Myocyte (in vitro differentiated cells): Measurements from ENCODE around the gene NEURL1. TPM values are rescaled to one million over a fixed set of nuclear protein-coding genes. Genes with fewer than 3 reads are reported as not detected.

Experiments used
- DNase-seq: peaks from one replicate; pipeline ENCODE4 v3.0.0-alpha.2; 2012; ENCODE audit warnings: low read depth
- polyA plus RNA-seq: library from polyadenylated mRNA; unstranded; fragments of >200 nt; gene quantifications from one replicate; pipeline ENCODE4 v1.2.1, GENCODE V29; 2012; ENCODE audit warnings: missing spikeins
- total RNA-seq: library from RNA; depleted of rRNA; stranded (reverse); fragments of >200 nt; gene quantifications from 2 replicates; pipeline ENCODE4 v1.2.3, GENCODE V29; 2014

Gene NEURL1, protein sequence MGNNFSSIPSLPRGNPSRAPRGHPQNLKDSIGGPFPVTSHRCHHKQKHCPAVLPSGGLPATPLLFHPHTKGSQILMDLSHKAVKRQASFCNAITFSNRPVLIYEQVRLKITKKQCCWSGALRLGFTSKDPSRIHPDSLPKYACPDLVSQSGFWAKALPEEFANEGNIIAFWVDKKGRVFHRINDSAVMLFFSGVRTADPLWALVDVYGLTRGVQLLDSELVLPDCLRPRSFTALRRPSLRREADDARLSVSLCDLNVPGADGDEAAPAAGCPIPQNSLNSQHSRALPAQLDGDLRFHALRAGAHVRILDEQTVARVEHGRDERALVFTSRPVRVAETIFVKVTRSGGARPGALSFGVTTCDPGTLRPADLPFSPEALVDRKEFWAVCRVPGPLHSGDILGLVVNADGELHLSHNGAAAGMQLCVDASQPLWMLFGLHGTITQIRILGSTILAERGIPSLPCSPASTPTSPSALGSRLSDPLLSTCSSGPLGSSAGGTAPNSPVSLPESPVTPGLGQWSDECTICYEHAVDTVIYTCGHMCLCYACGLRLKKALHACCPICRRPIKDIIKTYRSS
- 10.6 and 12.1 TPM in 2 replicates for total RNA-seq
- 5.4 TPM for polyA plus RNA-seq

DNA sequence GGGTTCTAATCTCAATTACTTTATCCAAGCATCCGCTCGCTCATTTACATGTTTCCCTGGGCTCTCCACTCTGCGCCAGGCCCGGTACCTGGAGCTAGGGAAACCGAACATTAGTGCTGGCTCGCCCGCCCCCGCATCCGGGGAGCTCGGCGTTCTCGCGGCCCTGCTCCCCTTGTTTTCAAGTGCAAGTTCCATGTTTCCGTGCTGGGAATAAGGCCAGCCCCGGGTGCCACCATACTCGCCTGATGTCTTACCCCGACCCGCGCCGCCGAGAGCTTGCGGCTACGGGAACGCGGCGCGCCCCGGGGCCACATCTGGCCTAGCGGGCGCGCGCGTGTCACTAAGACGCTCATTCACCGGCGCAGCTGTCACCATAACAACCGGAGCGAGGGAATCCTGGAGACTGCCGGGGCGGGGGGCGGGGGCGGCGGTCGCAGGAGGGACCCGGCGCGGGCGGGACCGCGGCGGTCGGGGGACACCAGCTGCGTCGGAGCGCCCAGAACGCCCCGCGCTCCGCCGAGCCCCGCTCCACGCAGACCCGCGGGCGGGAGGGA lies at the start of gene NEURL1:
NEURL1 (plus strand) TSS at position 344 of the 554 bp plus-strand sequence. CDS start 683 bp downstream, outside the sequence.
- DNase-seq, result peak; percentile 52

DNA sequence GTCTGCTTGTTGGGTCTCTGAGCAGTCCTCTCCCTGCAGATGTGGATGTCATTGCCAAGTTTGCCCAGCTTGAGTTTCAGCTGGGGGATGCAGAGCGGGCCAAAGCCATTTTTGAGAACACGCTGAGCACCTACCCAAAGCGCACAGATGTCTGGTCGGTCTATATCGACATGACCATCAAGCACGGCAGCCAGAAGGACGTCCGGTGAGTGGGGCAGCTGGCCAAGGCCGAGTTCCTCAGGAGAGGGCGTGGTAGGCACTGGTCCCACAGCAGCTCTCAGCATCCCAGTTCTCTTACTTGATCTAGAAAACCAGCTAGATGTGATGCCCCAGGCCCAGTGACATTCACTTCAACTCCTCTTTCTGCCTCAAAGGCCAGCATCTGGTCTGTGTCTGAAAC lies 49.0 kb upstream of the NEURL1 start:
- no peak for DNase-seq

DNA sequence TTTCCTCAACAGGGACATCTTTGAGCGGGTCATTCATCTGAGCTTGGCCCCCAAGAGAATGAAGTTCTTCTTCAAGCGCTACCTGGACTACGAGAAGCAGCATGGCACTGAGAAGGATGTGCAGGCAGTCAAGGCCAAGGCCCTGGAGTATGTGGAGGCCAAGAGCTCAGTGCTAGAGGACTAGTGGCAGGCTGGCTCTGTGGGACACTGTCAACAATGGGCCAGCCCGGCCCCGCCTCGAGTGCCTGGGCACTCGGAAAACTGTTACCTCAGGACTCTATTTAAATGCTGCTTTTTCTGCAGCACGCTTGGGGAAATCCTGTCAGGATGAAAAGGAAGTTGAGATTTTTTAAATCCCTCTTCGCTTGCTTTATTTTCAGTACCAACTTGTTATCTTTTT lies 48.1 kb upstream of the NEURL1 start:
- no peak for DNase-seq

DNA sequence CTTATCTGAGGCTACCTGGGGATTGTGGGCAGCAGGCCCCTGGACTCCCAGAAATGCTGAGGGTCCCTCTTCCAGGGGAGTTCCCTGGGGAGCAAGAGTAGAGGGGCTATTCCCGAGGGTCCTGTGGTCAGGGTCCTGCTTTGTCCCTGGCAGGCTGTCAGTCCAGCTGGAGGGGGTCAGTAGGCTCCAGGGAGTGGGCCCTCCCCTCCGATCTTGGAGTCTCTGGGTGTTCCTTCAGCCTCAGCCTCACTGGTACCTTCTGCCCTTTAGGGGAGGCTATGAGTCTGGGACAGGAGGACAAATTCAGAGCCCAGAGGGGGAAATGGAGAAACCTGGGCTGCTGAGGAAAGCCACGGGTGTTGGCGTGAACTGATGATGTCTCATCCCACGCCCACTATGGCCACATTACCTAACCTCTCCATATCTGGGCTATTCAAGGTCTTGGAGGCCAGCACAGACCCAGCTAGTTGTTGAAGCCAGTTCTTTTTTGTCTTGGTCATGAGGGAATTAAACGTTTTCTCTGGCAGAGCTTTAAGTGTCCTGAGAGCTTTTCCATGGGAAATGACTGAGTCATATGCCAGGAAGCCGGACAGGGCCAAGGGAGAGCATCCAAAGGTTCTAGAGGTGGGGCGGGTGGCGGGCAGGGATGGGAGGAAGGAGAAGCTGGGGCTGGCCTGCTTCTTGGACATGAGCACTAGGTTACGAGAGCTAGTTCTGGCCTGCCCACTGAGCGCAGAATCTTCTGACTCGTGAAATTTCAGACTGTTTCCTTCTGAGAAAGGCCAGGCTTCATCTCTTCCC lies 47.5 kb upstream of the NEURL1 start:
- DNase-seq, result peak; percentile 60

DNA sequence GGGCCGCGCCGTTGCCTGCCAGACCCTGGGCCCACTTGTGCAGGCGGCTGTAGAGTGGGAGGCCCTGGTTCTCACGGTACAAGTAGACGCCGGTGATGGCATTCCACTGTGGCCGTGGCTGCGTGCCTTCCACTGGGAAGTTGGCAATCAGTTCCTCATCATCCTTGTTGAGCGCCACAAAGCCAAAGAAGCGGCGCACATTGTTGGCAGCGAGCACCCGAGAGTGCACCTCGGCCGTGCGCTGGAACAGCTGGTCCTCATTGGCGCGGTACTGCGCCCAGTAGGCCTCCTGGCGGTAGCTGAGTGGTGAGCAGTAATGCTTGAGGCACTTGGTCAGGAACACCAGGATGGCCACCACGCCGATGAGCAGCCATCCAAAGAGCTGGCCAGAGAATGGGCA lies 46.3 kb upstream of the NEURL1 start:
- no peak for DNase-seq

DNA sequence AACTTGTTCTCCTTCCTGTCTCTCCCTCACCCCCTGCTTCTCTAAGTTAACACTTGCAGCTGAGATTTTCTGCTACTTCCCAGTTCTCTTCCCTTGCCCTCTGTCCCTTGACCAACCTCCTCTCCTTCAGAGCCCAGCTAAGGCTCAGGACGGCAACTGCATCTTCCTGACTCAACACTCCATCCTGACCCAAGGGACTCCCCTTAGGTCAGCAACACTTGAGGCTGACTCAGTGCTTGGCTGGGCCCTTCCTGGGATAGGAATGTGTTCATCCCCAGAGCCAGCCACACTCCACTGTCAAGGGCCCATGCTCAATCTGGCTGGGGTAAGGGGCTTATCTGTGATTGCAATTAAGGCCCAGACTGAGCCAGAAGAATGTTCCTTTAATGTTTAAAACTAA lies 44.8 kb upstream of the NEURL1 start:
- DNase-seq, result peak; percentile 90

DNA sequence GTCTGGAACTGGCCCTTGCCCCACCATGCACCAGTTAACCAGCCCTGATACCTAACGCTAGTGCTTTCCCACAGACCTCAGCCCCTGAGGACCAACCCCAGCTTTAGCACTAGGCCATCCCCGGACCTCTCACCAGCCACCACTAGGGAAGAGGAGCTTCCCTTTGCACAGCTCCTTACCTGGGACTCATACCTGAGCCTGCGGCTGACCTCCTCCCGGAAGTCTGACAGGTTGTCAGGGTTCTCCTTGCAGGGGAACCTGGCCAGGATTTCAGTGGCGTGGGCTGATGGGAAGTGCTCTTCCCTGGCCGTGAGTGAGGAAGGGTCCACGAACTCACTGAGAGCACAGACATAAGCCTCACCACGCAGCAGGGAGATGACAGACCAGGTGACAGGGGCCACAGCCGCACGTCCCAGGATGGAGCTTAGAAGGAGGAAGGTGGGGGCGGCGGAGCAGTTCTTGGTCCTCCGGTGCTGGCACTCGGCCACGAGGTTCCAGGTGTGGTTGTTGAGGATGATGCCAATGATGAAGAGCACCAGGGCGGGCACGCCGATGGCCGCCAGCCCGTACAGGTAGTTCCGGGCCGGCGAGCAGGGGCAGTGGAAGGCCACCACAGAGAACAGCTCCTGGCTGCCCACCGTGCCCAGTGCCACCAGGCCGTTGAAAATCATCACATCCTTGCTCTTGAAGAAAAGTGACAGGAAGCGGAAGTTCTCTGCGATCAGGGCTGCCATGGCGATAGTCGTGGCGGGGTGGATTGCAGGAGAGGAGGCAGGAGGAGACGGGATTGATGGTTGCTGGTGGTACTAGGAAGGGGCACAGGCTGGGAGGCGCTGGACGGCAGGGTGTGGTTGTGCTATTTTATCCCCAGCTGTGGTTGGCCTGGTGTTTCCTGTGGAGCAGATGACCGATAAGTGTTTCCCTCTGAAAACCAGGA lies 44.0 kb upstream of the NEURL1 start:
- DNase-seq, result no peak

DNA sequence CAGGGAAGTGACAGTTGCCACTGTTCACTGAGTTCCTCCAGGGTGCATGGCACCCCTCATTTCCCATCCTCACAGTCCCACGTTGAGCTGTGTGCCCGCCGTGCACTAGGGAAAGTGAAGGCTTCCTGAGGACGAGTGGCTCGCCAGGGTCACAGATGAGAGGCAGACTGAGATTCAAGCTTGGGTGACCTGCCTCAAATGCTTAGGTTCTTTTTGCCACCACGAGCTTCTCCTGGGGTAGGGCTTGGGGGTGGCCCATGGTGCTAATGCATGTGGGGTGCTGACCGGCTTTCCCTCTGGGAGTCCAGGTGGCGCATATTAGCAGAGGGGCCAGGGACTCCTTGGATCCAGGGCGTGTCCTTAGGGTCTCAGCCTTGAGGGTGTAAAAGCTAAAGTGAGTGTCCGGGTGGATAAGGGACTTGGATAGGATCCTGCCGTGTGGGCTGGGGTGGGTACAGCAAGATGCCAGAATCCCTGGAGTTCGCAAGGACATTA lies 43.3 kb upstream of the NEURL1 start:
- DNase-seq, result no peak

DNA sequence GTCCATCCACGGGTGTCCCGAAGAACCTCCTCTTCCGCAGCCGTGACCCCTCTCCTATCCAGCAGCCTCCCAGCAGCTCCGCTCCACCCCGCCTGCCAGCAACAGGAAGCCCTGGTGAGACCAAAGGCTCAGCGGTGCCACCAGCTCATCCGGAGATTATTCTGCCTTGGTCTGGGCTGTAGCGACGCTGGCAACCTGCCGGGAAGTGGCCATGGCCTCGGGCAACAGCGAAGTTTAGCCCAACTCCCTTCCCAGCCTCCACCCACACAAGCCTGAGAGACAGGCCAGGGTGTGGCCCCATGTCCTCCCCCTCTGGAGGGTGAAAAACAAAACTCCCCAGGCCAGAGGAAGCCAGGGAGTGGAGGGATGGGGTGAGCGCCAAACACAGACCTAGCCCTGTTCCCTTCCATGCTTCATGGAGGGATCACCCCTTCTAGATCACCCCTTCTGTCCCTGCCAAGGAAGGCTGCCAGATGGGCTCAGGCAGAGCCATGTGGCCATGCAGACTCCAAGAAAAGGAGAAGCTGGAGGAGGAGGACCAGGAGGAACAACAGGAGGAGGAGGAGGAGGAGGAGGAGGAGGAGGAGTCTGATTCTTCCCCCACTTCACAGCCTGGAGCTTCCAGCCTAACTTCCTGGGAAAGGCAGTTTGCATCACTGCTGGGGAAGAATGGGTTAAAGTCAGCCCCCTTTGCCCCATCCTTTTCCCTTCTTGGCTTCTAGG lies 42.3 kb upstream of the NEURL1 start:
- peak; percentile 72 for DNase-seq

DNA sequence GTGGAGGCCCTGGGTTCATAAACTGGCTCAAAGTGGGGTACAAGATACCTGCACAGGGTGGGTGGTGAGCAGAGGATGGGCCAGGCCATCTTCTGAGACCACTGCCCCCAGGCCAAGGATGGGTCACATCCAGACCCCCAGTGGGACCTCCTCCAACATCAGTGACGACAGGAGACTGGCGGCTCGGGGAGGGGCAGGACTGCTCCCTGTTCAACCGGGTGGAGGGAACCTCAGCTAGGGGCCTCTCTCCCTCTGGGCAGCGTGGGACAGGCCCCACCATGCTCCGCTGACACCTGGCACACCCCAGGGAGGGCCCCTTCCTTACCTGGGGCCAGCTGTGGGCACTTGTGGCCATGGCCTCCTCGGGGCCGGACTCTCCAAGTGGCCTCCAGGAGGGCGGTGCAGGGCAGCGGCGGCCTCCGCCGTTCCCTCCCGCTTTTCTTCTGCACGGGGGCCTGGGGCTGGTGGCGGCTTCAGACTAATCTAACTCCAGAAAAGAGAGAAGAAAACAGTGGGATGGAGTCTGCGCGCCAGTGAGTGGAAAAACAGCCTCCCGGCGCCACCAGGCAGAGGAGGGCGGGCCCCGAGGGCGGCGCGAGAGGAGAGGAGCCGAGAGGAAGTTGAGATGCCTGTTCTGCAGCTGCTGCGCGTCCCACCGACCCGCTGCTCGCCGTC lies 41.5 kb upstream of the NEURL1 start, which contains the start of gene CALHM2:
CALHM2 (minus strand) TSS at position 540 of the 675 bp plus-strand sequence. CDS start 2,429 bp downstream, outside the sequence.
- DNase-seq, result peak; percentile 69

DNA sequence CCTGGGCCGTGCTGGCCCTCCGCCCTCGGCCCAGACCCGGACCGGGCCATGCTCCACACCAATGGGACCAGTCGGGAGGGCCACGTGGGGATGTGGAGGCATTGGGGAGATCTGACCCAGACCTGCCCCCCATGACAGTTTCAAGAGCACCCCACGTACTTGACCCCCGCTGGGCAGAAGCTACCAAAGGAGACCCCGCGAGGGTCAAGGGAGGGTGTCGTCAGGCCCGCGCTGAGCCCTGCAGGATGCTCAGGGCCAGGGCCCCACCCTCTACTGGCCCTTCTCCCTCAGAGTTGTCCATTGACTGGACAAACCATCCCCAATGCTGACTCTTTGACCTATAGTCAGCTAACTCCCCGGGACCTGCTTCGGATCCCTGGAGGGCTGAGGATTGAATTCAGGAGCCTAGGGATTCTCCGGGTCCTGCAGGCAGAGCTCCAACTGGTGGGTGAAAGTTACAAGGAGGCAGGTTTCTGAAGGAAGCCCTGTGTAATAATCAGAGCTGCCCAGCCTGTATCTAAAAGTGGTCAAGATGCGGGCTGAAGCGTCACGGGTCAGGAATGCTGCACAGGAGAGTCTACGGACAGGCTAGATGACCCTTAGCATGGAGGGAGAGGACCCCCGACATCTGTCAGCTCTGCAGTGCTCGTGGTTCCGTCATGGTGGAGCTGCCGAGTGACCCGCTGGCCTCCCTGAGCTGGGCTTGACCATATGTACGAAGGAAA lies 40.8 kb upstream of the NEURL1 start:
- no peak for DNase-seq

DNA sequence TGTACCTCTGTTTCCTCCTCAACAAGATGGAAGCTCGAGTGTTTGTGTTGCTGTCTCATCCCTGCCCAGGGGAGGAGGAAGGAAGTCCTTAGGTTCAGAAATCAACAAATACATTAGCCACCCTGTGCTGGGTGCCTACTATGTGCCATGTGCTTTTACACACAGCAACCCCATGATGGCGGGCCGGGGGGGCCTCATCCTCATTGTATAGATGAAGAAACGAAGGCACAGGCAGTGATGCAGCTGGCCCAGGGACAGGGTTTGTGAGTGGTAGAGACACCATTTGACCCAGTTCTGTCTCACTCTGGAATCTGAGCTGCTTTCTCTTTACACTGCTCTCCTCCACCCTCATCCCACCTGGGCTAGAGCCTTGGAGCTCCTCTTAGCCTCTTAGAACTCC lies 39.5 kb upstream of the NEURL1 start:
- no peak for DNase-seq

DNA sequence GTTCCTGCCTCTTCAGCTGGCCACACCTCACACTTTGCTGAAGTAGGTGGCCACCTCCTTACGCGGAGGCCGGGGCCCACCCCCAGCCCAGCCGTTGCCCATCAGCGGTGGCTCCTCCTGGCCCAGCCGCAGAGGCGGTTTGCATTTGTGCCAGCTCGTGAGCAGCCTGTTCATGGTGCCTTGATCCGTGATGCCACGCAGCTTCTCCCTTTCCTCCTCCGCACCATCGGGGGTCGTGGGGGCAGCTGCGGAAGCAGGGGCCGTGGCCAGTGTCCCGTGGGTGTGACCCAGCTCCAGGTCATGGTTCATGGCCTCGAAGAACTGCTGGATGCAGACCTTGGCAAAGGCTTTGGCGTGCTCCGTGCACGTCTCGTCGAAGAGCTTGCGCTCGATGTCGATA lies 38.3 kb upstream of the NEURL1 start:
- no peak for DNase-seq

DNA sequence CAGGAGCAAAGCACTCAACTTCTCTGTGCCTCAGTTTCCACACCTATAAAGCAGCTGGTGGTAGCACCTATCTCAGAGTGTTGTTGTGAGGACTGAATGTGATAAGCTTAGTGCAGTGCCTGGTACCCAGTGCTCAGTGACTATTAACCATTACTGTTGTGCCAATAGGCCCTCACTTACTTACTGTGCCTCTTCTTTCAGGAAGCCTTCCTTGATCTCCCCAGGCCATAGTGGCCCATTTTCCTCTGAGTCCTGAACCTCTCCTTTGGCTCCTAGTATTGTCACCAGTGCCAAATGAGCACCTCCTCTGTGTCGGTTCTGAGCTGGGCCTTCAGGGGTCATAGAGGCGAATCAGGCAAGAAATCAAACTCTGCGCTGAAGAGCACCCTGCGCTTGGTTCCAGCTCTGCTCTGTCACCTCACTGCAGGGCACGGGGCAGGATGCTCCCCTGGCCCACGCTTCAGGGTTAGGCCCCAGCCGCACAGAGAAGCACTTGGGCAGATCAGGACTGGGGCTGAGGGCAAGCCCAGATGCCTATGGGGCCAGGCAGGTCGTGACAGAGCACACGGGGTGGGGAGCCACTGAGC lies 37.3 kb upstream of the NEURL1 start:
- DNase-seq, result no peak

DNA sequence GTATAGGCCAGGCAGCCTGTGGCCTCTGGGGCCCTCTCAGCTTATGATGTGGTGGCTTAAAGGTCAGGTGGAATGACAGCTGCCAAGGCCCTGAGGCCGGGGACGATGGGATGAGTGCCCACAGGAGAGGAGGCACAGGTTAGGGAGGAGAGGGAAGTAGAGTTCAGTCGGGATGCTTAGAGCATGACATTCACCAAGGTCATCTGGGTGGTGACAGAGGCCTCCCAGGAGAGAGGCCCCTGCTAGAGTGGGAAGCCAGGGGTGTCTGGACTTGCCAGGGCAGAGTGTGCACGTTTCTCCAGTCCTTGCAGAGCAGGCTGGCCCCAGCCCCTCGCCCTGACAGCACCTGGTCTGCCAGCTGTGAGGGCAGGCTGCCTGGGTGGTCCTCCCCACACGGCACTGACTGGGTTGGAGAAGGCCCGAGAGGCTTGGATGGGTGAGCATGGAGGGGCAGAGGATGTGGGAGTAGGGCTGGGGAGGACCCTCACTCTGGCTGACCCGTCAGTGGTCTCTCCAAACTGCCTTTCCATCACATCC lies 36.3 kb upstream of the NEURL1 start:
- DNase-seq, result peak; percentile 56

DNA sequence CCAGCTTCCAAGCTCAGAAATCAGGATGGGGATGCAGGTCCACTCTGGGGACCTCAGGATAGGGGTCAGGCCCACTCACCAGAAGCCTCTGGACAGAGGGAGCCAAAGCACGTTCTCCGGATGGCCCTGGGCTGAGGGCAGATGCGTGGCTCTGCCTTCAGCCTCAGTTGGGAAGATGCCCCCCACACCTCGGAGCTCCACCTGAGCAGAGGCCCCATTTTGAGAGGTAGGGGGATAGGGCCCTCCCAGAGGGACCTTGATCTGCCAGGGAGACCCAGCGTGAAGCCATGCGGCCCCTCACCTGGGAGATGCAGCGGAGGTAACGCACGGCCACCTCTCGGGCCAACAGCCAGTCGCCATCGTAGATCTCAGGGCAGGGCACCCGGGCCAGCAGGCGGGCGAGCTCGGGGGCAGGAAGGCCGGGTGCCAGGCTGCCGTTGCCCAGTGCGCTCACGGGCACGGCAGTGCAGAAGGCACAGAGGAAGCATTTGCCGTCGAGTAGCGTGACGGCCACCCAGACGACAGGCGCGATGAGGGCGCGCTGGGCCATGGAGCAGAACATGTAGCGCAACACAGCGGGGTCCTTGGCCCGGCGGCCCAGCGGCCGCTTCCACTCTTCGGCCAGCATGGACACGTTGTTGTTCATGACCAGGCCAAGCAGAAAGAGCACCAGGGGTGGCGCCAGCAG lies 35.5 kb upstream of the NEURL1 start:
- no peak for DNase-seq

DNA sequence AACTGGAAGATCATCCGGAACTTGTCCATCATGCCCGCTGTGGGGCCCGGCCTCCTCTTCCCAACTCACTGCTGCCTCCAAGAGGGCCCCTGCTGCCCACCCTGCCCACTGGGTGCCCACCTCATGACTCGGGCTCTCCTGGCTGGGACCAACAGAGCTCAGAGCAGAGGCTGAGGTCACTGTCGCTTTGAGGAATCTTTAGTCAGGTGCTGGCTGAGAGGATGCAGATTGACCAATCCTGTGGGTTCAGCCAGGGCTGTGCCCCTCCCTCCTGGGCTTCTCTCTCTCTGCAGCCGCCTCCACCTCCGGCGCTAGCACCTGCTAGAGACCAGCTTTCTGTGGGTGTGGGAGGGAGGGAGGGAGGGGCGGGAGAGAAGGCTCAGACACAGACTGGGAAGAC lies 34.8 kb upstream of the NEURL1 start, which contains the start of gene CALHM1:
CALHM1 (minus strand) TSS at position 181 of the 400 bp plus-strand sequence; CDS start at position 32, 149 bp downstream.
- peak; percentile 66 for DNase-seq
